IgD-negative memory B cell (primary cell): ENCODE measurements around the gene BEST2. TPM values are rescaled to one million over a fixed set of nuclear protein-coding genes. Genes with fewer than 3 reads are reported as not detected.
"Not testable (repeated sequence)": the region's sequence is repeated elsewhere in the genome, so short reads cannot be mapped to it uniquely, and the experiment has no call there.

Experiments
- H3K27ac Mint-ChIP-seq, 3 donors: one replicate each; pipeline ENCODE4 v1.8.0; 2020 to 2022; ENCODE audit warnings: mild to moderate bottlenecking in 3 of 3, mixed read lengths in 3 of 3, moderate library complexity in 1 of 3
- H3K27me3 Mint-ChIP-seq: one replicate; pipeline ENCODE4 v1.8.0; 2021; ENCODE audit warnings: mixed read lengths
- H3K36me3 Mint-ChIP-seq: one replicate; pipeline ENCODE4 v1.8.0; 2020; ENCODE audit warnings: mild to moderate bottlenecking, mixed read lengths
- H3K4me1 Mint-ChIP-seq, 3 donors: one replicate each; pipeline ENCODE4 v1.8.0; 2020 to 2022; ENCODE audit warnings: mixed read lengths in 3 of 3, mild to moderate bottlenecking in 1 of 3
- H3K4me3 Mint-ChIP-seq, 4 donors: one replicate each; pipeline ENCODE4 v1.8.0; 2020 to 2022; ENCODE audit warnings: mild to moderate bottlenecking in 4 of 4, mixed read lengths in 4 of 4, moderate library complexity in 3 of 4
- H3K9me3 Mint-ChIP-seq, 3 donors: one replicate each; pipeline ENCODE4 v1.8.0; 2020 to 2021; ENCODE audit warnings: mixed read lengths in 3 of 3, mild to moderate bottlenecking in 1 of 3
- polyA plus RNA-seq: library from polyadenylated mRNA; unstranded; fragments of 300-500 nt; fragmentation: Illumina TruSeq; gene quantifications from one replicate; pipeline ENCODE4 v1.2.3, GENCODE V29; 2021

Gene BEST2
- polyA plus RNA-seq, result not detected

DNA sequence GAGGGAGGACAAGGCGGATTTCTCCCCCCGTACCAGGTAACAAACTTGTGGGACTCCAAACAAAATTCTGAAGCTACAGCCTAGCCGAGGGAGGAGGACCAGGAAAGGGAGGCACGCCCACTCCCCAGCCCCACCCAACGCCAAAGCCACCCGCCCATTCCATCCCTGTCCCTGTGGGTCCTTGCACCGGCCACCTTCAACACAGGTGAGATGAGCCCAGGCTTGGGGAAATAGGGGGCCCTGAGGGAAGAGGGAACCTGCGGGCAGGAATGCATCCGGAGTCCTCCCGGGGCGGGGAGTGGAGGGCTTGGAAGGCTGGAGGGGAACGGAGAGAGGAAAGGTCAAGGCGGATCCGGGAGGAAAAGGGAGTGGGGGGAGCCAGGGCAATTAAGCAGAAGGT is at the start of gene BEST2:
TSS of gene BEST2 (plus strand) at position 157 of the 400 bp plus-strand sequence. CDS start 802 bp downstream, outside the sequence.
- Mint-ChIP-seq H3K27ac (peak within 1 kb of the TSS in 2 of 3 donors; percentile 11 to 56), H3K4me3 (no peak within 1 kb of the TSS), H3K36me3 (peaks cover 7% of the 10 kb centered on the region), H3K4me1 (peaks cover 5 to 12% (median 5%) of the 10 kb centered on the region in 3 donors), H3K9me3 (peaks cover 0 to 5% (median 0%) of the 10 kb centered on the region in 3 donors), H3K27me3 (peaks cover 12% of the 10 kb centered on the region)

- Mint-ChIP-seq H3K36me3 (peaks cover 3% of the 10 kb centered on the region), H3K9me3 (no peaks in the 10 kb centered on the region), H3K27me3 (no peaks in the 10 kb centered on the region), H3K4me1 (peaks cover 0 to 2% (median 0%) of the 10 kb centered on the region in 3 donors), H3K4me3 (peak overlapping the region in 1 of 4 donors; percentile 11), H3K27ac (peak overlapping the region in 2 of 3 donors; percentile 43 to 48)
Observed at GRCh38 chr19:12703046-12703445, 48.5 kb upstream of the BEST2 start.

- Mint-ChIP-seq H3K9me3 (no peaks in the 10 kb centered on the region), H3K27me3 (no peaks in the 10 kb centered on the region), H3K4me3 (no peak overlapping the region), H3K36me3 (peaks cover 2% of the 10 kb centered on the region), H3K27ac (no peak overlapping the region), H3K4me1 (no peaks in the 10 kb centered on the region)
Observed at GRCh38 chr19:12705169-12705568, 46.4 kb upstream of the BEST2 start.

- Mint-ChIP-seq H3K27me3 (no peaks in the 10 kb centered on the region), H3K9me3 (no peaks in the 10 kb centered on the region), H3K27ac (no peak overlapping the region), H3K36me3 (peaks cover 2% of the 10 kb centered on the region), H3K4me3 (no peak overlapping the region), H3K4me1 (no peaks in the 10 kb centered on the region)
Observed at GRCh38 chr19:12705654-12706331, 45.8 kb upstream of the BEST2 start.

DNA sequence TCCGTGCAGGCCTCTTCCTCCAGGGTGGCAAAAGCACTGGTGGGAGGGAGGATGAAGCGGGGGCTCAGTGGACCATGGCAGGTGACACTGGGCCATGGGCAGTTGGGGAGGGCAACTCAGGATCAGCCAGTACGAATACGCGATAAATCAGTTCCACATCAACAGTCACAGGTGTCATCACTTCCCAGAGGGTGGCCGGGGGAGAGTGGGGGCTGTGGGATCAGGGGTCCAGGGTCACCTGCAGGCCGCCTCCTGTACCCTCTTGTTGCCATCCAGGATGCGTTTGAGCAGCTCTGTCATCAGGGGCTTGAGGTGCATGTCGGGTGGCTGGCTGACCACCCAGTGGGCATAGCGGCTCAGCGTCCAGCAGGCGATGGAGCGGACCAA is 45.3 kb upstream of the BEST2 start:
- H3K27me3 Mint-ChIP-seq, result no peaks in the 10 kb centered on the region
- peaks cover 2% of the 10 kb centered on the region for H3K36me3 Mint-ChIP-seq
- H3K4me3 Mint-ChIP-seq, result no peak overlapping the region
- no peaks in the 10 kb centered on the region for H3K4me1 Mint-ChIP-seq
- H3K9me3 Mint-ChIP-seq, result no peaks in the 10 kb centered on the region
- H3K27ac Mint-ChIP-seq, result no peak overlapping the region

DNA sequence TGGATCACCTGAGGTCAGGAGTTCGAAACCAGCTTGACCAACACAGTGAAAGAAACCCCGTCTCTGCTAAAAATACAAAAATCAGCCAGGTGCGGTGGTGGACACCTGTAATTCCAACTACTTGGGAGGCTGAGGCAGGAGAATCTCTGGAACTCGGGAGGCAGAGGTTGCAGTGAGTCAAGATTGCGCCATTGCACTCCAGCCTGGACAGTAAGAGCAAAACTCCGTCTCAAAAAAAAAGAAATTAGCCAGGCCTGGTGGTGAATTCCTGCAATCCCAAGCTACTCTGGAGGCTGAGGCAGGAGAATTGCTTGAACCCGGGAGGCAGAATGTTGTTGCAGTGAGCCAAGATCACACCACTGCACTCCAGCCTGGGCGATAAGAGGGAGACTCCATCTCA is 43.0 kb upstream of the BEST2 start:
- no peaks in the 10 kb centered on the region for H3K27me3 Mint-ChIP-seq
- H3K27ac Mint-ChIP-seq, result no peak overlapping the region
- no peaks in the 10 kb centered on the region for H3K36me3 Mint-ChIP-seq
- no peaks in the 10 kb centered on the region for H3K4me1 Mint-ChIP-seq
- no peaks in the 10 kb centered on the region for H3K9me3 Mint-ChIP-seq
- H3K4me3 Mint-ChIP-seq, result peak overlapping the region in 1 of 4 donors; percentile 21

DNA sequence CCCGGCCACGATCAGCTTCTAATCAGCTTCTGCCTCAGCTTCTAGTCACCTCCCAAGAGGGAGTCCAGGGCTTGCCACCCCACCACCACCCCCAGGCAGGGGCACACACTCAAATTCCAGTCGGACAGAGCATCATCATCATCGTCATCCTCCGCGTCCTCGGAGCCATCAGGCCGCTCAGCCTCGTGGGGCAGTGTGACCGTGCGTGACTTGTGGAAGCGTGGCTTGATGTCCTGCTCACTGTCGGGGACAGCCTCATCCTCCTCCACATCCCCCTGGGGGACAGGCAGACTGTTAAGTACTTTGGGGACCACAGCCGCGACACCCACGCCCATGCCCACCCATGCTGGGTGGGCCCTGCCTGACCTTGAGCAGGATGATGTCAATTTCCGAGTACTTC is 40.4 kb upstream of the BEST2 start:
- no peak overlapping the region for H3K27ac Mint-ChIP-seq
- H3K36me3 Mint-ChIP-seq, result no peaks in the 10 kb centered on the region
- H3K4me1 Mint-ChIP-seq, result no peaks in the 10 kb centered on the region

DNA sequence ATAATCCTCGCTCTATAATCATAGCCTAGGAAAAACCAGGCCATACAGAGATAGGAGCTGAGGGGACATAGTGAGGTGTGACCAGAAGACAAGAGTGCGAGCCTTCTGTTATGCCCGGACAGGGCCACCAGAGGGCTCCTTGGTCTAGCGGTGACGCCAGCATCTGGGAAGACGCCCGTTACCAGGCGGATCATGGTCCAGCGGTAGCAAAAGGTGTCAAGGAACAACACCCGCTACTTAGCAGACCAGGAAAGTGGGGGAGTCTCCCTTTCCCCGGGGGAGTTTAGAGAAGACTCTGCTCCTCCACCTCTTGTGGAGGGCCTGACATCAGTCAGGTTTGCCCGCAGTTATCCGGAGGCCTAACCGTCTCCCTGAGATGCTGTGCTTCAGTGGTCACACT is 39.5 kb upstream of the BEST2 start:
- not testable (repeated sequence) for H3K27ac Mint-ChIP-seq, H3K4me3 Mint-ChIP-seq, H3K36me3 Mint-ChIP-seq, H3K4me1 Mint-ChIP-seq, H3K27me3 Mint-ChIP-seq, H3K9me3 Mint-ChIP-seq

More for the DNA sequence above, 40.4 kb upstream of the BEST2 start:
- no peaks in the 10 kb centered on the region for H3K27me3 Mint-ChIP-seq
- H3K4me3 Mint-ChIP-seq, result no peak overlapping the region
- H3K9me3 Mint-ChIP-seq, result no peaks in the 10 kb centered on the region

DNA sequence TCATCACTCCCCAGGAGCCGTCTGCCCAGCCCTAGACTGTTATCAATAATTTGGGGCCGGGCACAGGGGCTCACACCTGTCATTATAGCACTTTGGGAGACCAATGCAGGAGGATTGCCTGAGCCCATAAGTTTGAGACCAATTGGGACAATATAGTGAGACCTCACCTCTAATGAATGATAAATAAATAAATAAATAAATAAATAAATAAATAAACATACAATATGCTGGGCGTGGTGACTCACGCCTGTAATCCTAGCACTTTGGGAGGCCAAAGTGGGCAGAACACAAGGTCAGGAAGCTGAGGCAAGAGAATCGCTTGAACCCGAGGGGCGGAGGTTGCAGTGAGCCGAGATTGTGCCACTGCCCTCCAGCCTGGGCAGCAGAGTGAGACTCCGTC is 38.3 kb upstream of the BEST2 start:
- H3K4me3 Mint-ChIP-seq, result not testable (repeated sequence)

GRCh38 chr19:12715102-12715501 is 36.5 kb upstream of the BEST2 start:
- Mint-ChIP-seq H3K27ac (no peak overlapping the region), H3K4me1 (peaks cover 0 to 4% (median 4%) of the 10 kb centered on the region in 3 donors), H3K9me3 (no peaks in the 10 kb centered on the region), H3K4me3 (no peak overlapping the region), H3K36me3 (no peaks in the 10 kb centered on the region), H3K27me3 (no peaks in the 10 kb centered on the region)

More for the DNA sequence above, 38.3 kb upstream of the BEST2 start:
- H3K27ac Mint-ChIP-seq, H3K36me3 Mint-ChIP-seq, H3K27me3 Mint-ChIP-seq, H3K9me3 Mint-ChIP-seq, H3K4me1 Mint-ChIP-seq: not testable (repeated sequence)

- H3K27ac Mint-ChIP-seq, result peak overlapping the region in 1 of 3 donors; percentile 42
- no peak overlapping the region for H3K4me3 Mint-ChIP-seq
- H3K4me1 Mint-ChIP-seq, result peaks cover 4 to 9% (median 5%) of the 10 kb centered on the region in 3 donors
- H3K36me3 Mint-ChIP-seq, result no peaks in the 10 kb centered on the region
- H3K9me3 Mint-ChIP-seq, result no peaks in the 10 kb centered on the region
- H3K27me3 Mint-ChIP-seq, result no peaks in the 10 kb centered on the region
Observed at GRCh38 chr19:12715929-12716328, 35.7 kb upstream of the BEST2 start.

DNA sequence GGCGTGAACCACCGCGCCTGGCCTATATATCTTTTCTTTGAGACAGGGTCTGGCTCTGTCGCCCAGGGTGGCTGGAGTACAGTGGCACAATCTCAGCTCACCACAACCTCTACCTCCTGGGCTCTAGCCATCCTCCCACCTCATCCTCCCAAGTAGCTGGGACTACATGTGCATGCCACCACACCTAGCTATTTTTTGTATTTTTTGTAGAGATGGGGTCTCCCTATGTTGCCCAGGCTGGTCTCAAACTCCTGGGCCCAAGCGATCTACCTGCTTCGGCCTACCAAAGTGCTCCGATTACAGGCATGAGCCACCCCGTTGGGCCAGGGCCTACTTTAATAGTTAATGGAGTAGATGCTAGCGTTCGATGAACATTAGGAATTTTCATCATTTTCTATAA is 31.3 kb upstream of the BEST2 start:
- Mint-ChIP-seq H3K36me3 (peaks cover 3% of the 10 kb centered on the region), H3K4me1 (peaks cover 23 to 27% (median 25%) of the 10 kb centered on the region in 3 donors), H3K9me3 (no peaks in the 10 kb centered on the region), H3K4me3 (peak overlapping the region; percentile 63 to 92 (median 78)), H3K27me3 (no peaks in the 10 kb centered on the region), H3K27ac (peak overlapping the region in 2 of 3 donors; percentile 1 to 92)

DNA sequence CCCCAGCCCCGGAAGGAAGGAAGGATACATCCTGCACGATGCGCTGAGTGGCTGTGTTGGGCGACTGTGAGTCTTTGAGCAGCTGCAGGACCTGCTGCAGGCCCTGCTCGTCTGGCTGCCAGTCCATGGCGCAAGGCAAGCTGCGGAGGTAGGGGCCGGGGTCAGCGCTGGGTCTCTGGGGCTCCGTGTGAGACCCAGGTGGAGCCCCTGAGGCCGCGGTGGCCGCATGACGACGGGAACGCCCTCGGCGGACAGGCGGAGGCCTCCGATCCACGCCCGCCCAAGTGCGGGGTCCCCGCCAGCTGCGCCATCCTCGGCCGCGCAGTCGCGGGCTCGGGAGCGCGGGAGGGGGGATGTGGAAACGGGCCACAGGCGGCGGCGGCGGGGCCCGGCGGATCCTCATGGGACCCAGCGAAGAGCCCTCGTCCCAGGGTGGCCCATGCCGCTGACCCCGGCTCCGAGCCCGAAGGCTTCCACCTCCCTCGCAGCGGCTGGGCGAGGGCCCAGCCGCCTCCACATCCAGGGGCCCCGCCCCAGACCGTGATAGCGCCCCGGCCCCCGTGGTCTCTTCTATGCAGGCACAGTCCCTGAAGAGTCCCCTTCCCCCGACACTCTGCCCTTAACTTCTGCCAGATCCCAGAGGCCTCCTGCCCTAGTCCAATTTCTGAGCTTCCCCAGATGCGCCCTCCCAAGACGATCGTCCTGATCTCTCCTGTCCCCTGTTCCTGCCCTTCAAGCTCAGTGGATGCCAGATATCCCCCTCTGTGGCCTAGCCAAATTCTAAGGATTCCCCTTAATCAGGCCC is 30.5 kb upstream of the BEST2 start:
- Mint-ChIP-seq H3K4me3 (peak overlapping the region; percentile 83 to 98 (median 94)), H3K27me3 (no peaks in the 10 kb centered on the region), H3K27ac (peak overlapping the region; percentile 55 to 98 (median 92)), H3K4me1 (peaks cover 23 to 27% (median 25%) of the 10 kb centered on the region in 3 donors), H3K36me3 (peaks cover 3% of the 10 kb centered on the region), H3K9me3 (no peaks in the 10 kb centered on the region)

DNA sequence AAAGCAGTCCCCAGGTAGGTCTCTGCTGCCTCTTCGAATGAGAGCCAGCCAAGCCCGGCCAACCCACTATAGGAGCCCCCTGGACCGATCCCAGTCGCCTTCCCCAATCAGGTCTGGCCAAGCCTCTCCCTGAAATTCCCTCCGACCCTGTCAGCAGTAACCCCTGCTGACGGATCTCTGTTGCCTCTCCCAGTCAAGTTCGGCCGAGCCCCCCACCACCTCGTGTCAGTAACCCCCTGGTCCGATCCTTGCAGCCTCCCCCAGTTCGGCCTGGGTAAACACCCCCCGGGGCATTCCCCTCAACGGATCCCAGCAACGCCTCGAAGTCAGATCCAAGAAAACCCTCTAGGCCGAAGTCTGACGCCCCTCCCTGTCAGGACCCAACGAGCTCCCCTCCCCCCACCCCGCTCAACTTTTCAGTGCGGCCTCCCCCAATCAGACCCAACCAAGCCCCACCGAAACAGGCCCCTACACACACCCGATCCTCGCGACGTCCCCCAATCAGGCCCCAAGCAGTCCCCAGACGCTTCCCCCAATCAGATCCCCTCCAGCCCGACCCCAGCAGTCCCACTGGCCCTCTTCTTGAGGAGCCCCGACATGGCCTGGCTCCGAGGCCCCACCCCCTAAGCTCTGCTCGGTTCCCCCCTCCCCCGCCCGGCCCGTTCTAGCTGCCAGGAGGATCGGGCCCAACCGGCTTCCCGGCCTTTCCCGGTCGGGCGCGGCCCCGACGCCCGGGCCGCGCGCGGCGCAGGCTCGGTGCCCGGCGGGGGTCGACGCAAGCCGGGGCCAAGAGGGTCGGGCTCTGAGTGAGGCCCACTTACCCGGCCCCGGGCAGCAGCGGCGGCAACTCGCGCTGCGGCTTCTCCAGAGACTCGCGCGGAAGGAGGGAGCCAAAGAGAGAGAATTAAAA is 29.7 kb upstream of the BEST2 start:
- H3K4me1 Mint-ChIP-seq, result peaks cover 25 to 28% (median 25%) of the 10 kb centered on the region in 3 donors
- no peaks in the 10 kb centered on the region for H3K9me3 Mint-ChIP-seq
- peak overlapping the region; percentile 89 to 99 (median 98) for H3K4me3 Mint-ChIP-seq
- no peaks in the 10 kb centered on the region for H3K27me3 Mint-ChIP-seq
- peak overlapping the region; percentile 78 to 98 (median 96) for H3K27ac Mint-ChIP-seq
- H3K36me3 Mint-ChIP-seq, result peaks cover 5% of the 10 kb centered on the region
